HG03469 (cell line): ENCODE results near the gene ZFX.
"Not testable (repeated sequence)": the region's sequence is repeated elsewhere in the genome, so short reads cannot be mapped to it uniquely, and the experiment has no call there.

ENCODE experiments used
- ATAC-seq: cut with Tn5 transposase; IDR thresholded peaks from one replicate; pipeline ENCODE4 v1.9.1; 2021; ENCODE audit warnings: mild to moderate bottlenecking, moderate library complexity, moderate number of reproducible peaks; ENCODE audit not compliant: unreplicated experiment

ZFX gene

DNA sequence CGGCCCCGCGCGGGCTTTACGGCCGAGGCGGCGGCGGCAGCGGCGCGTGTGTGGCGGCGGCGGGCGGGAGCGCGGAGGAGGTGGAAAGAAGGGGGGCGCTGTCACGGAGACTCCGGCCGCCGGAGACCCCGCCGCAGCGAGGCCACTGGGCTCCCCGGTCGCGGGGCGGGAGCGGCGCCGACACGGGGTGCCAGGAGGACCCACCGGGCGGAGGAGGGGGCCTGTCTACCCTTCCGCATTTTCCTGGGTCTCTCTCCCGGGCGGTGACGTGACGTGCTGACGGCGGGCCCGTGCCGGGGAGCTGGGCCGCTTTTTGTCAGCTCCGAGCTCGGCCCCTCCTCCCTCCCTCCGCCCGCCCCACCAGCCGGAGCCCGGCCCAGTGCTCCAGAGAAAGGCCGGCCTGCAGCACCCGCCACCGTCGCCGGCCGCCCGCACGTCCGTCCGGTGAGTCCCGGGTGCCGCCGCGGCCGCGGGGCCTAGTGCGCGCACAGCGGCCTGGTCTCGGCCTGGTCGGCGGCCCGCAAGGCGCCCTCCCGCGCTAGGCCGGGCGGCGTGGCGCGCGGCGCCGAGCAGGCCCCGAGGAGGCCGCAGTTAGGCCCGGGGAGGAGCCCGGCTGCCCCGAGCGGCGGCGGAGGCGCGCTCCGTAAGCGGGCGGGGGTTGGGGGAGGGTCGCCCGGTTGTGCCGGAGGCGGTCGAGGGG, at the start of gene ZFX:
Gene ZFX, plus strand, starts transcription at position 379 of the 700 bp plus-strand sequence. CDS start 23,014 bp downstream, outside the sequence.
- peak; percentile 21 for ATAC-seq

DNA sequence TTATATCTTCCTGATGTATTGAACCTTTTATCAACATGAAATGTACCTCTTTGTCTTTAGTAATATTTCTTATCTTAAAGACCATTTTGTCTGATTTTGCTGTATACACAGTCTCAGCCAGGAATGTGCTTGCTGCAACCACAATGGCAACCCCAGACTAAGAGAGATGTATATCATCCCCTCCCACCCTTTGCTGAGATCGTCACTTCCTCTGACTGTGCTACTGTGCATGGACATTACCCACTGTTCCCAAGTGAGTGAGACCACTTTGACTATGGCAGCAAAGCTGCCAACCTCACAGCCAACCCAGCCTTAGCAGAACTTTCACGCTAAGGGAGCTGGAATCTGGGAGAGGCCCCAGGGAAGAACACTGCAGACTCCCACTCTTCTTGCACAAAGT, 48.8 kb upstream of the ZFX start:
- ATAC-seq, result no peak

DNA sequence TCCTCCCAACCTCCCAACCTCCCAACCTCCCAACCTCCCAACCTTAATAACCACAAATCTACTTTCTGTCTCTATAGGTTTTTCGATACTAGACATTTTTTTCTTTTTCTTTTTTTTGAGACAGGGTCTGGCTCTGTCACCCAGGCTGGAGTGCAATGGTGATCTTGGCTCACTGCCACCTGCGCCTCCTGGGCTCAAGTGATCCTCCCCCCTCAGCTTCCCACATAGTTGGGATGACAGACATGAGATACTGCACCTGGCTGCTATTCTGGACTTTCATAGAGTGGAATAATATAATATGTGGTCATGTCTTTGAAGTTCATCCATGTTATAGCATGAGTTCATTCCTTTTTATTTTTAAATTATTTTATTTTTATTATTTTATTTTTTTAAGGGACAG, 39.5 kb upstream of the ZFX start:
- no peak for ATAC-seq

DNA sequence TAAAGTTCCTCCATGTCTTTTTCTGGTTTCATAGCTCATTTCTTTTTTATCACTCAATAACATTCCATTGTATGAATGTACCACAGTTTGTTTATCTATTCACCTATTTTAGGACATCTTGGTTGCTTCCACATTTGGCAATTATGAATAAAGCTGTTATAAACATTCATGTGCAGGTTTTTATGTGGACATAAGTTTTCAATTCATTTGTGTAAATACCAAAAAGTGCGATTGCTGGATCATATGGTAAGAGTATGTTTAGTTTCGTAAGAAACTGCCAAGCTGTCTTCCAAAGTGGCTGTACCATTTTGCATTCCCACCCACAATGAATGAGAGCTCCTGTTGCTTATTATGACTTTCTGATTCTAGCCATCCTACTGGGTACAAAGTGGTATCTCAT, 36.3 kb upstream of the ZFX start:
- no peak for ATAC-seq

DNA sequence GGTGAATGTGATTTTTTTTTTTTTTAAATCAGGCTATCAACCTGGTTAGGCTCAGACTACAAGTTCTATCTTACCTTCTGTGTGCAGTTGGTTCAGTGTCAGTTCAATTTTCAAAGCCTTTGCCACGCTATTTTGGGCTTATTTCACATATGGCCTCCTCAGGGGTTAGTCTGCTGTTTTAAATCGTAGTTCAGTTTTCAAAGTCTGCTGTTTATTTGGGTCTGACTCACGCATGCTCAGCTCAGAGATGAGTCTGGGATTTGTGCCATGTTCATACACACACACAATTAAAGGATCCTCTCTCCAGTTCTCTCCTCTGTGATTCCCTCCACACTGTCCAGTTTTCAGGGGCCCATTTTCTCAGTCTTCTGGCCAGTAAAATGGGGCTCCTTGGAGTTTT, 32.3 kb upstream of the ZFX start:
- ATAC-seq, result no peak

DNA sequence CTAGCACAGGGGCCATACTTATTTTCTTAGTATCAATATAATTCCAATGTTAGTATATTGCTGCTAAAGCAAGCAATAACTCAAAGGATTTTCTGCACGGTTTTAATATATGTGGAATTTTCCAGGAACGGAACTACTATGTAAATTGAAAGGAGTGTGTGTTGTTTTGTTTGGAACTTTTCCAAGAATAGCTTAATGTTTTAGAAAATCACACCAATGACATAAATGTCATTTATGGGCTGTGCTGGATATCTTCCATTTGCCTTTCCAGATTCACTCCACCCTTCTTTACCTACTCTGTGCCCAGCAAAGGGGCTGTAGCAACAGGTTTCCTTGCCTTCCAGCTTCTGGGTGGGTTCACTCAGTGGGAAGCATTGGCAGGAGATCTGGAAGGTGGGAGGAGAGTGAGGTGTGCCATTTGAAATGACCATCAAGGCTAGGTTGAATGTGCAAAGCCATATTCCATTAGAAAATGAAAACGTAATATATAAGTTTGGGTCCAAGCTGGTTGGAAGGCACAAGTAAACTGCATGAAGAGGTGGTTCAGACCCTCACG, 25.2 kb upstream of the ZFX start:
- ATAC-seq, result no peak

DNA sequence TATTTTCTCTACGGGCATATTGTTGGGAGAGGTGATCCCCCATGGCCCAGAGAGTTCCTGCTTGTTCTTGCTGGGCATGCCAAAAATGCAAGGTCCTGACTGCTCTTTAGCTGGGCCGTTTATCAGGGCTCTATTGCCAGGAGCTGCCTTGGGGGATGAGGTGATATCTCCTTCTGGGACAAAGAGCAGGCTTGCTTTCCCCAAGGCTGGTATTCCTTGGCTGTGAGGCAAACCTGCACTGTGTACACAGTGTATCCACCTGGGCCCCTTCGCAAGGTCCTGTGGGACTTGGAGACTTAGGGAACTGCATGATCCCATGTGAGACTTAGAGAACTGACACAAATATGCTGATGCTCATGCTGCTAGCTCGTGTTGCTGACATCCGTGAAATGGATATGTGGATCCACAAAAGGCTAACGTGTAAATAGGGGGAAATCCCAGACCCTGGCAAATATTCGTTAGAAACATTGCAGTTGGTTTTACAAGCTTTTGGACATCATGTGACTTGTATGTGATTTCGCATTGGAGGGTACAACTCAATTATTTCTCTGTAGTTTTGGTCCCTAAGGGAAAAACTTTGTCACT, 24.4 kb upstream of the ZFX start:
- no peak for ATAC-seq

DNA sequence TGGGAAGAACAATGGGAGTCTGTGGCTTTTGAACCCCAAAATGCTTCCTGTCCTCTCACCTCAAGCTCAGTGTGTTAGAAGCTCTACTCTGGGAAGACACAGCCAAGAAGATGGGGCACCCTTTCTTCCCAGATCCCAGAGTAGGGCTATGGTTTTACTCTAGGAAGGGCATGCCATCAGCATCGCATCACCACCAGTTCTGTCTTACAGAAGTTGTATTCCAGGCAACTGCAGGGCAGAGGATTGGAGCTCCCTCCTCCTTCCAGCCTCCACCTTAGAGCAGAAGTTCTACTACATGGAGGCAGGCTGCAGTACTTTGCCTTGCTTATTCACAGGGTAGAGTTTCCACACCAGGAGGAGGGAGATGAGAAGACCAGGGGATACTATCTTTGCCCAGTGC, 18.1 kb upstream of the ZFX start:
- no peak for ATAC-seq

DNA sequence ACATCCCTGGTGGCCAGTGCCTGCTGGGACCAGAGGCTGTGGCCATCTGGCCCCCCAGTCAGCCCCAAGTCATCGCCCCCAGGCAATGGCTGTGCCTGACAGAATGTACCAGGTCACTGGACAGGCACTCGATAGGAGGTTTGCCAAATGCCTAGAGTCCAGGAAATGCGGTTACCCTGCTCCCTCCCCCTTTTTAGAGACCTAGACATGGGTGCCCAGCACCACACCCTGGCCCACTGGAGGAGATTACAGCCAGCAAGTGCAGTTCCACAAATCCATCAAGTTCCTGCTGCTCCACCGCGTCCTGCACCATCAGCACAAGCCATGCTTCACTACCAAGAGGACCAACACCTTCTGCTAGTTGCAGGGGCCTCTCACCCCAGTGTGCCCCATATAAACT, 16.2 kb upstream of the ZFX start:
- no peak for ATAC-seq

DNA sequence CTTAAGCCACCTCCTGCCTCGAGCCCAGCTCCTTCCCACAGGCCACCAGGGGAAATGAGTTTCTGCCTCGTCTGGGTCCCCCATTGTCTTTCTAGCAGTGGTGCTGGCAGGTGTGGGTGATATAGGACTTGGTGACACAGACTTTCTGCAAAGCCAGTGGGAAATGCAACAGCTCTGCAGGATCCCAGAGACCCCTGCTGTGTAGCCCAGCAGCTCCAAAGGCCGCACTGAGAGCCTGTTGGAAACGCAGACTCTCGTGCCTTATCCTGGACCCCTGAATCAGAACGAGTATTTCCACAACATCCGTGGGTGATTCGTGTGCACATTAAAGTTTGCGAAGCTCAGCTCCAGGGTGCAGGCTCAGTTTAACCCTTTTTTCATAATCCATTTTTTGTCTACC, 13.8 kb upstream of the ZFX start:
- ATAC-seq, result not testable (repeated sequence)

DNA sequence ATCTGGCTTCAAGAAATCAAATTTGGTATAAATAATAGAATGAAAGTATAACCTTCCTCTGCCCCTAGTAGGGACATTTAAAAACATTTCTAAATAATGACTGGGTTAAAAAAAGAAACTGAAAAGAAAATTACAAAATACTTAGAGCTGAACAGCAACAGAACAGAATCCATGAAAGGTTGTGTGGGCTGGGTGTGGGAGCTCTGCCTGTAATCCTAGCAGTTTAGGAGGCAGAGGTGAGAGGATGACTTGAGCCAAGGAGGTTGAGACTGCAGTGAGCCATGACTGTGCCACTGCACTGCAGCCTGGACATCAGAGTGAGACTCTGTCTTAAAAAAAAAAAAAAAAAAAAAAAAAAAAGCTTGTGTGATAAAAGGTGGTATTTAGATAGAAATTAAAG, 12.3 kb upstream of the ZFX start:
- no peak for ATAC-seq

DNA sequence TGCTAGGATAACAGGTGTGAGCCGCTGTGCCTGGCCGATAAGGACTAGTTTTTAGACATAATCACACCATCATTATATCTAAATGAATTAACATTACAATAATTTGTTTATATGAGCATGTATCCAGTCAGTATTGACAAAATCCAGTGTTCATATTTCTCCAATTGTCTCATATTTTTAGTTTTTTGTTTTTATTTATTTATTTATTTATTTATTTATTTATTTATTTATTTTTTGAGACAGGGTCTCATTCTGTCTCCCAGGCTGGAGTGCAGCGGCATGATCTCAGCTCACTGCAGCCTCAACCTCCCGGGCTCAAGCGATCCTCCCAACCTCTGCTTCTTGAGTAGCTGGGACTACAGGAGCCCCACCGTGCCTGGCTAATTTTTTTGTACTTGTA, 5.5 kb upstream of the ZFX start:
- not testable (repeated sequence) for ATAC-seq

DNA sequence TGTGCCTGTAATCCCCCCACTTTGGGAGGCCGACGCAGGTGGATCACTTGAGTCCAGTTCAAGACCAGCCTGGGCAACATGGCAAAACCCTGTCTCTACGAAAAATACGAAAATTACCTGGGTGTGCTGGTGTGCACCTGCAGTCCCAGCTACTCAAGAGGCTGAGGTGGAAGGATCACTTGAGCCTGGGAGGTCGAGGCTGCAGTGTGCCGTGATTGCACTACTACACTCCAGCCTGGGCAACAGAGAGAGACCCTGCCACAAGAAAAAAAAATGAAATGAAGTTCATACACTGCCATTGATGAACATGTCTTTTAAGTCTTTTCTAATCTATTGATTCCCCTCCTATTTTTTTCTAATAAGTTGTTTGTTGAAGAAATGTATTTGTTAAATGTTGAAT, 5.0 kb upstream of the ZFX start:
- no peak for ATAC-seq

DNA sequence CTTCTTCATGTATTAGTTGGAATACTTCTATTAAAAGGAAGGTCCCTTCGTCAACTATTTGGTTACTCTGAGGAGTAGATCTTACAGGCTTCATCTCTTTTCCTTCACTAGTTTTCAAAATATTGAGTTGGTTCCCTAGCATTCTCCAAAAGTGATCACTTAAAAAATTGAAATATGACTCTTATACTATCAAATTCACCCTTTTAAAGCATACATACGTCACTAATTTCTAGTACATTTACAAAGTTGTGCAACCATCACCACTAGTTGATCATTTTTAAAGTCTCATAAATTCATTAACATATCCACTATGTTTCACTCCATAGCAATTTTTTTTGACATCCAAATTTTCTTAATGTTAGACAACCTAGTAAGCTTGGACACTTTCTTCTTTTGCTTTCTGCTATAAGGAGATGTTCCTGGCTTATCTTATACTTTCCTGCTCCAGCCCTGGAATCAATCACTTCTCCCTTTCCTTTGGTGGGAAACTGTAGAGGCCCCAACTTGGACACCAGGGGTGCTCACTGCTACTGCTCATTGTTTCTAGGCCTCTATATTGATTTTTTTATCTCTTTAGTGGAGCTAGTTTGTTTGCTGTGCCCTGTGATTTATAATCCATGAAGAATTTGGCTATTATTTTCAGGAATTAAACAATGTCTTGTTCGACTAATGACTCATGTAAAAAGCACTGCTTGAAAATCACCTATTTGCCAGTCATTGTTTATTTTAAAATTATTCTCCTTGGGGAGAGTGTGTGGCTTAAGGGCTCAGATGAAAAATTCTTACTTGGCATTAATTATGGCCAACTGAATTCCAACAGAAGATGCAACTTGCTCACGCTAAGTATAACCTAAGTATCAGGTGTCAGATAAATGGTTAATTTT, 4.0 kb upstream of the ZFX start:
- ATAC-seq, result no peak

DNA sequence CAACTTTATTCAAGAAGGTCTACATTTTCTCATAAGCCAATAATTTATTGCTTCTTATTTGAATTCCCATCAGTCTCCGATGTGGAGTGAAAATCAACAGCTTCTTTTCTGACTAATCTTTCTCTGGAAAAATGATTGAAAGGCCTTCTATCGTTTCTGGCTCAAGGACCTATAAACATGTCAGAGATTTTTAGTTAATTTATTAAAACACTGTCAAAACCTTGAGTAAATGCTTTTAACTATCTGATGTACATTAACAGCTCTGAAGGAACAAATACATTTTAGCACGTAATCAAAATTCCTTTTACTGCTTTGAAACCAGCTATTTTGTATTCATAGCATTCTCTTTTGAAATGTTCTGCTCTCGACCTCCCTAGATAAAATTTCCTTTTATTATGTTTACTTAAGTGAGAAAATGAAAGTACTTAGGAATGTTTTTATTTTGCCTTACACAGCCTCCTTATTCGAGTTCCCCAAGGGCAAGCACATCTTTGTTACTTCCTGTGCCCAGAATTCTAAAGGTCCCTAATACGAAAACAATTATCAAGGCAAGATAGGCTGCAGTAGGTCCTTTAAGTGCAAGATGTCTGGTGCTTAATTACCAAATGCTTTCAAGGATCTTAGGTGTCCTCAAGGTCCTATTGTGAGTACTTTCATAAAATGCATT, 3.1 kb upstream of the ZFX start:
- no peak for ATAC-seq

DNA sequence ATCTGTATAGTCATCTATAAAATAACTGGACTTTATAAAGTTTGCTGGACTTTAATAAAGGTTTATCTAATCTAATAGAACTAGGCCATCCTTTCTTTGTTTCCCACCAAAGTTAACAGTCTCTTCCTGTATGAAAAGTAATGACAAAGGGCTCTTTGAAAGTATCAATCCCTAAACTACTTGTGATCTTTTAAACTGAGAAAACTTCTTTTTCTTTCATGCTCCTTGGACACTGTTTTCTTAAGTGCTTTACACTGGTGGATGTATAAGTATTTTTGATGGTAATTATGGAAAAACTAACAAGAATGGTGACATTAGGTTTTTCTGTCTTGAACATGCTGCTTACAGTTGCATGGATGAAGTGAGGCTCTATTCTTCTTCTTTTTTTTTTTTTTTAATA, 2.4 kb upstream of the ZFX start:
- no peak for ATAC-seq

DNA sequence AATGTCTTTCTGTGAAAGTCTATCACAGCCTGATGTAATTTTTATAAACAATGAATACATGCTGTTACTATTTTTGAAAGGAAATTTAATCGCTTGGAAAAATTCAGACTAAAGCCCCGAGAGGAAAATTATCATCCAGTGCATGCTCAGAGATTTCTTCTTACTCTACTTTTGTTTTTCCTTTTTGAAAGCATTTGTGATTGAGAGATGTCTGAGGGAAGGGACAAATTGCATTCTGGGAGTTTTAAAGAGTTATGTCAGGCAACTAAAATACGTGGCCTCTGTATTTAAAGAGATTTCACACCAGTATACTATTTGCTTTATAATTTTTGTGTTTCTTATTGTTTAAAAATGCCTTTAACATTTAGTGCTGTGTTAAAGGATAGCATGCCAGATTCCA, 1.4 kb upstream of the ZFX start:
- ATAC-seq, result no peak

DNA sequence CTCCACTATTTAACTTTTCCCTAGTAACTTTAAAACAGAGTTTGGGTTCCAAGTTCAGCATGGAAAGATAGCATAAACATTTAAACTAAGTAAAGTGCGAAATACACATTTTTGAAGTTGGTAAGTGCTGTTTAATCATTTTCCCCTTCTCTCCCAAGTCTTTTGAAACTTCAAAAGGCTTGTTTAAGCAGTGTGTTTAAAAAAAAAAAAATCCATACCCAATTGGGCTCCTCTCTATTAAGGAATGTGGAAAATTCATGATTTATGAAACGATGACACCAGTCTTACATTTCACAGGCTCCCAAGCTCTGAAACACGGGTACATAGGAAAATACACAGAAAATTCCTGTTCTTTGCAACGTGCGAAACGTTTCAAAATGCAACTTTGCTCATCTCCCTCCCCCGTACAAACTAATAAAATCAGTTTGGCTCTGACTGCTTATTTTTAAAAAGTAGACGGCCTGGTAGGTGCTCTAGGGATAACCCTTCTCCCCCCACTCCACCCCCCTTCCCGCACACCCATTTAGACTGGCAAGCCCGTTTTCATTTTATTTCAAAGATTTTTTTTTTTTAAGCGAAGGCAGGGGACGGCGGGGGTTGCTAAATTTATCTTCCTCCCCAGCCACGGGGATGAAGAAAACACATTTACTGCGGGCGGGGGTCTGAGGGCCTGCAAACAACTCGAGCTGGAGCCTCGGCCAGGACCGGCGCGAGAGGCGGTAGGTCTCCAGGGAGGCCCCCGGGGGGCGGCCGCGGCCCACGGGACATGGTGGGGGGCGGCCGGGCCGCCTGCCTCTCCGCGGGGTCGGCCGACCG, 786 bp upstream of the ZFX start:
- no peak for ATAC-seq

DNA sequence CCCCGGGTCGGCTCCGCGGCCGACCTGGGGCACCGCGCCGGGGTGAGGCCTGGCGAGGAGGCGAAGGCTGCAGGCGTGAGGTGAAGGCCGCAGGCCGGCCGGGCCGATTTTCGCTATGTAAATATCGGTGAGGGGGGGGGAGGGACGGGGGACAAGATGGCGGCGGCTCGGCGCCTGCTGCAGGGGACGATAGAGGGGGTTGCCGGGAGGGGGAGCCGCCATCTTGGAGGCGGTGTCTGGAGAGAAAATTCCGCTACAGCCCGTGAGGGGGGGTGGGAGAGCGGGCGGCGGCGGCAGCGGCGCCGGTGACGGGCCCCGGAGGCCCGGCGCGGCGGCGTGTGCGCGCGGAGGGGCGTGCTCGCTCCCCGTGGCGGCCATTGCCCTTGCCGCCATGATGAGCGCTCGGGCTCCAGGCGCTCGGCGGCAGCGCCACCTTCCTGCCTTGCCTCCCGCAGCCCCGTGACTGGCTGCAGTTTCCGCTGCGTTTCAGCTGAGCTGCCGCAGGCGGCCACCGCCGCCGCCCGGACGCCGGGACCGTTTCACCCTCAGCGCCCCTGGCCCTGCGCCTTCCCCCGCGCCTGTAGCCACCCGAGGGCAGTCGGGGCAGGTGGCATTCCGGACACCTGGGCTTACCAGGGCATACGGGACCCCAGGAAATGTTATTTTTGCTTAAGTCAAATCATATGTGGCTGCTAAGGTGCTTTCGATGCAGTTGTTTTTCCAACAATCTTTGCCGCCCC, 692 bp downstream of the ZFX start:
- ATAC-seq, result peak; percentile 49

DNA sequence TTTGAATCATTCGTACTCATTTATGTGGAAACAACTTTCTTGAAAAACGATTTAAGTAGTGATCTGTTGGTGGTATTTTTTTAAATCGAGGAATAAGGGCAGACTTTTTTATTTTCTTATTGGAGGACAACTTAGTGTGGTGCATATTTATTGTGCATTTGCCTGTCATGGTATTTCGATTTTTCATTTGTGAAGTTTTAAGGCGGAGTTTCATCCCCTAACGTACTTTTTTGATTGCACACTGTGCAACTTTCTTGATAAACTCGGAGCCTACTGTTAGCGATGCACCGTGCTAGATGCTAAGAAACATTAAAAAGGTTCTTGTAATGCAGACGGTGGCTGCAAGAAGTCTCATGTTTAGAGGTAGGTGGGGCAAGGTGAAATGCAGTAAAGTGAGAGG, 1.4 kb downstream of the ZFX start:
- ATAC-seq, result no peak
